SU-DHL-6 (cell line): ENCODE measurements around the gene DNAAF8.
A peak's percentile ranks its signal among the peaks of the same experiment; 100 is the strongest.
"Not testable (repeated sequence)": the region's sequence is repeated elsewhere in the genome, so short reads cannot be mapped to it uniquely, and the experiment has no call there.

Source experiments
- H2AFZ ChIP-seq: fragments of 200-600 bp; sonication (generic); 2 replicates; pipeline ENCODE4 v1.6.1; 2014; ENCODE audit warnings: low read depth, mild to moderate bottlenecking, moderate library complexity, mixed read lengths, antibody characterized with exemption, low read length; ENCODE audit not compliant: severe bottlenecking
- H3F3A ChIP-seq: fragments of 200-600 bp; shearing (Covaris generic); 2 replicates; pipeline ENCODE4 v1.6.0; 2016; ENCODE audit warnings: antibody characterized with exemption, mild to moderate bottlenecking; ENCODE audit not compliant: insufficient read depth
- H3K27ac ChIP-seq: fragments of 200-600 bp; sonication (generic); 2 replicates; pipeline ENCODE4 v1.5.1; 2016; ENCODE audit warnings: low read depth, mild to moderate bottlenecking, low read length, moderate library complexity, mixed read lengths
- H3K27me3 ChIP-seq: fragments of 200-600 bp; sonication (generic), shearing (Covaris generic); 2 replicates; pipeline ENCODE4 v1.6.0; 2014; ENCODE audit warnings: mild to moderate bottlenecking, low read length
- H3K36me3 ChIP-seq: fragments of 200-600 bp; sonication (generic); 2 replicates; pipeline ENCODE4 v1.6.1; 2014; ENCODE audit warnings: mild to moderate bottlenecking, low read length, mixed read lengths
- H3K4me2 ChIP-seq: fragments of 300-600, 200-600 bp; shearing (Covaris generic), sonication (generic); 2 replicates; pipeline ENCODE4 v1.6.0; 2014; ENCODE audit warnings: low read length, low read depth, mild to moderate bottlenecking; ENCODE audit not compliant: poor library complexity, severe bottlenecking
- H3K4me3 ChIP-seq: fragments of 200-600 bp; sonication (generic); 2 replicates; pipeline ENCODE4 v1.5.1; 2014; ENCODE audit warnings: antibody characterized with exemption, low read length, mild to moderate bottlenecking, mixed read lengths; ENCODE audit not compliant: insufficient read depth, poor library complexity, severe bottlenecking
- H3K79me2 ChIP-seq: fragments of 200-600 bp; sonication (generic); 2 replicates; pipeline ENCODE4 v1.6.1; 2014; ENCODE audit warnings: mild to moderate bottlenecking, low read length, moderate library complexity; ENCODE audit not compliant: insufficient read depth
- H3K9ac ChIP-seq: fragments of 200-600 bp; sonication (generic); 2 replicates; pipeline ENCODE4 v1.7.0; 2014; ENCODE audit warnings: mild to moderate bottlenecking, low read length
- H3K9me2 ChIP-seq: fragments of 200-600 bp; sonication (generic); replicated peaks from 2 replicates; pipeline ENCODE4 v1.6.1; 2014; ENCODE audit warnings: low read length; ENCODE audit not compliant: insufficient read depth
- H3K9me3 ChIP-seq: fragments of 200-600 bp; sonication (generic); 2 replicates; pipeline ENCODE4 v1.6.1; 2014; ENCODE audit warnings: low read length, mixed read lengths; ENCODE audit not compliant: insufficient read depth
- H4K20me1 ChIP-seq: fragments of 200-600 bp; sonication (generic); 2 replicates; pipeline ENCODE4 v1.6.1; 2014; ENCODE audit warnings: low read depth, mild to moderate bottlenecking, antibody characterized with exemption, low read length, moderate library complexity, mixed read lengths
- EZH2phosphoT487 ChIP-seq: fragments of 200-600 bp; sonication (generic), shearing (Covaris generic); conservative IDR thresholded peaks from 2 replicates; pipeline ENCODE4 v1.6.1; 2018; ENCODE audit warnings: mild to moderate bottlenecking, antibody characterized with exemption, low read length, moderate library complexity, mixed read lengths
- TF ChIP-seq, protein P1 (sequence below): fragments of 200-600 bp; sonication (generic); IDR thresholded peaks from one replicate; pipeline ENCODE4 v1.5.1; 2017; ENCODE audit warnings: antibody characterized with exemption, mild to moderate bottlenecking, low read length, moderate library complexity; ENCODE audit not compliant: insufficient read depth, poor library complexity, severe bottlenecking

The DNAAF8 gene

DNA sequence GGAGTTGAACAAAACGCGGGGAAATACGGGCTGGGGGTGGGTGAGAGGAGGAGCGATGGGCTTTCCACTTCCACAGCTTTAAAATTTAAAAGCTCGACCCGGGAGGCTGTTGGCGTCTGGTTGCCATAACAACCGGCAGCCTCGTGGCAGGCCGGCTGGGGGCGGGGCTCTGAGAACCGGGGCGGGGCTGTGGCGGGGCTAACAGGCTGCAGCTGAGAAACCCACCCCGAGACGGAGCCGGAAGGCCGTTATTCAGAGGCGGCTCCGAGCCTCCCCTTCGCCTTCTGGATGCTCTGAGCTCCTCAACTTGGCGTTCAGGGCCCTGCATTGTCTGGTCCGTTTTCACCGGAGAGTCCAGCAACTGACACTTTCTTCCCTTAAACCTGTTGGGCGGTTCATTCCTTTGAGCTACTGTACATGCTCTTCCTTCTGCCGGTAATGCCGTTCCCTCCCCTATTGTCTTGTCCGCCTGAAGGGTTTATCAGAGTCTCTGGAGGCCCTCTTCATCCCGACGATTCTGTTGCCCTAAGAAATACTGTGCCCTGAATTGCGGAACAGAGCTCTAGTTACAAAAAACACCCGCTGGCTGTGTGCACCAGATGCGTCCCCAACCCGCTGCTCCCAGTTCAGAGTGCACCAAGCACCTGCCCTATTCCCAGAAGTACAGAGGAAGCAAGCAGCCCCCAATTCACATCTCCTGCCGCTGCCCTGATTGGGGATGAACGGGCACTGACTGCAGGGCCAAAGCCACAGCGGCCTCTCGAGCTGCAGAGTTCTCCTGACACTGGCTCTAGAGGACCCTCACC, 596 bp downstream of the DNAAF8 start:
- H3K79me2 ChIP-seq: no peaks in the 10 kb centered on the region
- H3K9me3 ChIP-seq: no peaks in the 10 kb centered on the region
- H3K27me3 ChIP-seq: no peaks in the 10 kb centered on the region
- no peaks in the 10 kb centered on the region for H3K36me3 ChIP-seq
- TF ChIP-seq EZH2phosphoT487: no peak
- TF ChIP-seq, protein P1, sequence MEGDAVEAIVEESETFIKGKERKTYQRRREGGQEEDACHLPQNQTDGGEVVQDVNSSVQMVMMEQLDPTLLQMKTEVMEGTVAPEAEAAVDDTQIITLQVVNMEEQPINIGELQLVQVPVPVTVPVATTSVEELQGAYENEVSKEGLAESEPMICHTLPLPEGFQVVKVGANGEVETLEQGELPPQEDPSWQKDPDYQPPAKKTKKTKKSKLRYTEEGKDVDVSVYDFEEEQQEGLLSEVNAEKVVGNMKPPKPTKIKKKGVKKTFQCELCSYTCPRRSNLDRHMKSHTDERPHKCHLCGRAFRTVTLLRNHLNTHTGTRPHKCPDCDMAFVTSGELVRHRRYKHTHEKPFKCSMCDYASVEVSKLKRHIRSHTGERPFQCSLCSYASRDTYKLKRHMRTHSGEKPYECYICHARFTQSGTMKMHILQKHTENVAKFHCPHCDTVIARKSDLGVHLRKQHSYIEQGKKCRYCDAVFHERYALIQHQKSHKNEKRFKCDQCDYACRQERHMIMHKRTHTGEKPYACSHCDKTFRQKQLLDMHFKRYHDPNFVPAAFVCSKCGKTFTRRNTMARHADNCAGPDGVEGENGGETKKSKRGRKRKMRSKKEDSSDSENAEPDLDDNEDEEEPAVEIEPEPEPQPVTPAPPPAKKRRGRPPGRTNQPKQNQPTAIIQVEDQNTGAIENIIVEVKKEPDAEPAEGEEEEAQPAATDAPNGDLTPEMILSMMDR: no peak
- peak overlapping the region; percentile 67 for H3K27ac ChIP-seq
- peak overlapping the region; percentile 83 for H3K9ac ChIP-seq
- peak overlapping the region; percentile 95 for H2AFZ ChIP-seq
- H3K4me2 ChIP-seq: peak overlapping the region; percentile 81
- H3K9me2 ChIP-seq: no peaks in the 10 kb centered on the region
- H3F3A ChIP-seq: 0 out of 2 replicates have a peak, but pooled peaks cover 12% of the 10 kb centered on the region
- H4K20me1 ChIP-seq: no peaks in the 10 kb centered on the region
- H3K4me3 ChIP-seq: peak overlapping the region; percentile 90

DNA sequence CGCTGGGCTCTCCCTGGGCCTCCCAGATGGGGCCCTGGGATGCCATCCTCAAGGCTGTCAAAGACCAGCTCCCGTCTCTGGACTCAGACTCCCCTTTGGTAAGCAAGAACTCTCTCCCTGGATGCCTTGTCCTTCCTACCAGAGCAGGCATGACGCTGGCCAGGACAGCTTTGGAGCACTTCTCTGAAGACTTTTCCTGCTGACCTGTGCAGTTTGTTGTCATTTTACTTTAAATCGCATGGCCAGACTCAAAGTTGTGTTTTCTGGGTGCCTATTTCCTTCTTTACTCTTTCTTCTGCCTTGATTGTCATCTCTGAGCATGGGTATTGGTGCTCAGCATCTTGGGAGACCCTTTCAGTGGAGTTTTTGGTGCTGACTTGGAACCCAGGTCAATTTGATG, 2.2 kb downstream of the DNAAF8 start:
- no peaks in the 10 kb centered on the region for H3K79me2 ChIP-seq
- no peaks in the 10 kb centered on the region for H3K36me3 ChIP-seq
- H3K4me3 ChIP-seq: no peak overlapping the region
- H3K9me3 ChIP-seq: no peaks in the 10 kb centered on the region
- no peak overlapping the region for H3K4me2 ChIP-seq
- no peak overlapping the region for H2AFZ ChIP-seq
- no peaks in the 10 kb centered on the region for H3K9me2 ChIP-seq
- no peaks in the 10 kb centered on the region for H4K20me1 ChIP-seq
- H3K9ac ChIP-seq: no peak overlapping the region
- no peak overlapping the region for H3K27ac ChIP-seq
- no peak for TF ChIP-seq EZH2phosphoT487
- TF ChIP-seq, protein P1: no peak
- no peaks in the 10 kb centered on the region for H3K27me3 ChIP-seq
- H3F3A ChIP-seq: 0 out of 2 replicates have a peak, but pooled peaks cover 12% of the 10 kb centered on the region

DNA sequence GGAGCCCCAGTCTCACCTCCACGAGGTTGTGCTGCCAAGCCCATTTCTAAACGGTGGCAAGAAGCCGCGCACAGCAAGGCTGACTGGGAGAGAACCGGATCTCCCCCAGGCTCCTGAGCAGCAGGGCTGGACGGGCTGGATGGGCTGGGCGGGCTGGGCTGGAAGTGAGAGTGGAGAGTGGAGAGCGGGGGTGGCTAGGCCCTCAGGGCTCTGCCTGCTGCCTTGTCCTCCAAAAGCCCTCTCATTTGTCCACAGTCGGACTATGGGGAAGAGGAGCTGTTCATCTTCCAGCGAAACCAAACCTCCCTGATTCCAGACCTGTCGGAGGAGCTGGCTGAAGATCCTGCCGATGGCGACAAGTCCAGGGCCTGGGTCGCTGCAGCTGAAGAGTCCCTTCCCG, 3.2 kb downstream of the DNAAF8 start:
- TF ChIP-seq, protein P1: no peak
- TF ChIP-seq EZH2phosphoT487: no peak
- H2AFZ ChIP-seq: no peak overlapping the region
- H4K20me1 ChIP-seq: no peaks in the 10 kb centered on the region
- H3K36me3 ChIP-seq: no peaks in the 10 kb centered on the region
- H3K27me3 ChIP-seq: no peaks in the 10 kb centered on the region
- no peak overlapping the region for H3K4me2 ChIP-seq
- H3K4me3 ChIP-seq: no peak overlapping the region
- no peak overlapping the region for H3K9ac ChIP-seq
- H3F3A ChIP-seq: 0 out of 2 replicates have a peak, but pooled peaks cover 12% of the 10 kb centered on the region
- H3K9me2 ChIP-seq: no peaks in the 10 kb centered on the region
- no peaks in the 10 kb centered on the region for H3K9me3 ChIP-seq
- H3K79me2 ChIP-seq: no peaks in the 10 kb centered on the region
- H3K27ac ChIP-seq: no peak overlapping the region

DNA sequence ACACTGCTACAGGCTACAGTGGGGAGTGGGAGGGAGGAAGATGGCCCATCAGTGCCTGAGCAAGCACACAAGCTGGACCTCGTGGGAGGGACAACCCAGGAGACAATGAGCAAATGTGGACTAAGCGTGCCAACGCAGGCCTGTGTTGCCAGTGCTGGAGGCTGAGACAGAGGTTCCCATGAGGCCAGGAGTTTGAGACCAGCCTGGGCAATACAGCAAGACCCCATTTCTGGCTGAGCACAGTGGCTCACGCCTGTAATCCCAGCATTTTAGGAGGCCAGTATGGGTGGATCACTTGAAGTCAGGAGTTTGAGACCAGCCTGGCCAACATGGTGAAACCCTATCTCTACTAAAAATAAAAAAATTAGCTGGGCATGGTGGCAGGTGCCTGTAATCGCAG, 4.0 kb downstream of the DNAAF8 start:
- H3K4me3 ChIP-seq, H3K79me2 ChIP-seq, H3F3A ChIP-seq, H3K4me2 ChIP-seq, H3K27ac ChIP-seq, H3K9me2 ChIP-seq, H3K36me3 ChIP-seq, H3K9ac ChIP-seq, H3K27me3 ChIP-seq, H2AFZ ChIP-seq, H4K20me1 ChIP-seq, H3K9me3 ChIP-seq: not testable (repeated sequence)
